GM19372 (cell line): ENCODE results near the gene DLGAP1.
"Not testable (repeated sequence)": the region's sequence is repeated elsewhere in the genome, so short reads cannot be mapped to it uniquely, and the experiment has no call there.

Source experiments
- ATAC-seq: cut with Tn5 transposase; IDR thresholded peaks from one replicate; pipeline ENCODE4 v1.9.1; 2021; ENCODE audit warnings: mild to moderate bottlenecking, low read depth, moderate library complexity; ENCODE audit not compliant: unreplicated experiment

Gene DLGAP1

DNA sequence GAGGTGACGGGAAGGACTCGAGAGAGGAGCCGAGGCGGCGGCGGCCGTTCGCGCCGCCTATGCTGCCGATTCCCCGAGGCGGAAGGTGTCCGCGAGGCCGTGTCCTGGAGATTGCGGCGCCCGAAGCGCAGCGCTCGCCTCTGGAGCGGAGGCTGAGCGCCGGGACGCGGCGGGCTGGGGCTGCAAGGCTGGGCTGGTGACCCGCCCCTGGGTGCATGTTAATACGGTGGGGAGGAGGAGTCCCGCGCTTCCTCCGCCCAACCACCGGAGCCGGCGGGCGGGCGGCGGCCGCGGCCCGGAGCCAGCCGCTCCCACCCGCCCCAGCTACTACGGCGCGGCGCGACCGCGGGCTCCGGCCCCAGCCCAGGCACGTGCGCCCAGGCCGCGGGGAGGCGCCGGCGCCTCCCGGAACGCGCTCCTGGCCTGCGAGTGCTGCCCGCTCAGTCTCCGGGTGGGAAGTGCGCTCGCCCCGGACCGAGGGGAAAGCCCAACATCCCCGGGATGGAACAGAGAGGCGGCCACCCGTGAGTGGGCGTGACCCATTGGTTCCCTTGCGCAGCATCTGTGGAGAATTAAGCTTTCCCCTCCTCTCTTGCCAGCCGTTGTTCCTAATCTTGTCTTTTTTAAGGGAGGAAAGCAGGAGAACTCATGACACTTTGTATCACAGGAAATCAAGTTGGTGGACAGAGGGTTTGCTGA, at the start of gene DLGAP1:
TSS of gene DLGAP1 (minus strand) at position 195 of the 699 bp plus-strand sequence.
- ATAC-seq: no peak

DNA sequence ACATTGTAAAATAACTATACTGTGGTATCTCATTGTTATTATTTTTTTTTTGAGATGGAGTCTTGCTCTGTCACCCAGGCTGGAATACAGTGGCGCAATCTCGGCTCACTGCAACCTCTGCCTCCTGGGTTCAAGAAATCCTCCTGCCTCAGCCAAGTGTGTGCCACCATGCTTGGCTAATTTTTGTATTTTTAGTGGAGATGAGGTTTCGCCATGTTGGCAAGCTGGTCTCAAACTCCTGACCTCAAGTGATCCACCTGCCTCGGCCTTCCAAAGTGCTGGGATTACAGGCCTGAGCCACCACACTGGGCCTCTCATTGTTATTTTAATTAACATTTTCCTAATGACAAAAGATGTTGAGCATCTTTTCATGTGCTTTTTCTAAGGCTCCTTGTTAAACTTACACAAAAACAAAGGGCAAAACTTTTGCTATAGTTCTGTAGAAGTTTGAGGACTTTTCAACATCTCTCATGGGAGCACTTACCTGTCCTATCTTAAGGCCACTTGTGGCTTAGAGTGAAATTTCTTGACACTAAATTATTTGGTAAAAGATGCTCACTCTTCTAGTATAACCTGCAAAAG, 39.7 kb upstream of the DLGAP1 start:
- not testable (repeated sequence) for ATAC-seq

DNA sequence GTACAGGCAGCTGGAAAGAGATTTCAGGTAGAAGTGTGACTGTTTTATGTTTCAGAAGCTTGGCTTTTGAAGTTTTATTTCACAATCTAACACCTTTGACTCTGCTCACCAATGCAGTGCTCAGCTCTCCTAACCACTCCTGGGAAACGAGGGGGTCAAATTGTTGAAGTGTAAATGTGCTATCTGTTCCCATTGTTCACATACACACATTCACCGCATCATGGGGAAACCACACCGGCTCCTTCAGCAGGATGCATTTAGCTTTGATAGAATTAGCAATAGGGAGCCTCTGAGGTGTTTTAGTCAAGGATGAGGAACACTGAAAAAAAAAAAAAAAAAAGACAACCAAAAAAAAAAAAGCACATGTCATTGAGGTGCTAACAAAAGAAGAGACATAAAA, 13.4 kb upstream of the DLGAP1 start:
- no peak for ATAC-seq

DNA sequence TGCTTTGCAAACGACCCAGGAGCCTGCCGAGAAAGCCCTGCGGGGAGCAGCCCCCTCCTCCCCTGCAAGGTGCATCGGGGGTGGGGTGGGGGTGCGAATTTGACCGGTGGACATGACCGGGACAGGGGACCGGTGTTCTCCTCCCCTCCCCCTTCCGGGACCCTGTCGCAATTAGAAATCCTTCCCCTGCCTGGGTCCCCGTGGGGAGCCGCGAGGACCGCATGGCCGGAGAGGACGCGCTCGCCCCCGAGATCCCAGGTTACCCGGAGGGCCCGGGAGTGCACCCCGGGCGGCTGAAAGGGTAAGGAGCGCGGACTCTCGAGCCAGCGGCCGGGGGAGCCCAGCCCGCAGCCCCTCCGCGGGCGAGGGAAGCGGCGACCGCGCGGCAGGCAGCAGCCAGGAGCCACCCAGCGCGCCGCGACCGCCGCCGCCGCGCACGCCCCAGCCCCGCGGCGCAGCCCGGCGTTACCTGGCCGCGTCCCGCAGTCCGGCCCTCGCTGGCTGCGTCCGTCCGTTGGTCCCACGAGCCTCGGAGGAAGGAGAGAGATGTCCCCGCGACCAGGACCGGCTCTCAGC, 482 bp downstream of the DLGAP1 start:
- no peak for ATAC-seq

DNA sequence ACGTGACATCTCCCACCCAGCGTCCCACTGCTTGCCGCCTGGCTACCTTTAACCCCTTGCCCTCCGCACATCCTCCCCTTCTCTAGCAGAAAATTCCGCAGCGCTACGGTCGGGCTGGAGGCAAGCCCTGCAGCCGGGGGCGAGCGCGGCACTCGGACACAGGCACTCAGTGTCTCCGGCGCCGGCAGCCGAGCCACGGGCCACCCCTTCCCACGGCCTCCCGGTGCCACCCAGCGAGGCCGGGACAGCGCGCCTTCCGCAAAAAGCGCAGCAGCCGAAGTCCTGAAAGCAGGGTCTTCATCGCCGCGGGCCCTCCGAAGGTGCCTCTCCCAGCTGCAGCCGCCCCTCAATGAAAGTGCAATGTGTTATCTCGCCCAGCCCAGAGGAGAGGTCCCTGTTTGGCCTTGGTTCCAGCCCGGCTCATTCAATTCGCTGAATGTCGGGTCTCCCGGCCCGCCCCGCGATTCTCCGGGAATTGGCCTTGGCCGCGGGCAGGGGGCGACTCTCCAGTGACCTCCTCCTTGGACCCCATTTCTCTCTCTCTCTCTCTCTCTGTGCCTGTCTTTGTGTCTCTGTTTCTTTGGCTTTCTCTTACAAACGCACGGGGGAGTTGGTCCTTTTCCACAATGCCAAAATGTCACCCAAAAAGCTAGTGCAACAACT, 1.1 kb downstream of the DLGAP1 start:
- ATAC-seq: no peak

DNA sequence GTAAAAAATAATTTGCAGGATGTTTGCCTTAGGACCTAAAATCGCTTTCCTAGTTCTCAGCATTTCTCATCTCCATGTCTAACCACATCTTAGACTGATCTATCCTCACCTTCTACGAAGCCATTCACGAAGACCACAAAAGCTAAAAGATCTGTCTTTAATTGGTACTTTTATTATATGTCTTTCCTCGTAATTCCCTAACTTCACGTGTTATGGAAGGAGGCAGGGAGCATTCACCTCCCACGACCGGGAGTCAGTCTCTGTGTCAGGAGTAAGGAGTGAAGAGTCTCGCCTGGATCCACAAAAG, 1.6 kb downstream of the DLGAP1 start:
- ATAC-seq: no peak

DNA sequence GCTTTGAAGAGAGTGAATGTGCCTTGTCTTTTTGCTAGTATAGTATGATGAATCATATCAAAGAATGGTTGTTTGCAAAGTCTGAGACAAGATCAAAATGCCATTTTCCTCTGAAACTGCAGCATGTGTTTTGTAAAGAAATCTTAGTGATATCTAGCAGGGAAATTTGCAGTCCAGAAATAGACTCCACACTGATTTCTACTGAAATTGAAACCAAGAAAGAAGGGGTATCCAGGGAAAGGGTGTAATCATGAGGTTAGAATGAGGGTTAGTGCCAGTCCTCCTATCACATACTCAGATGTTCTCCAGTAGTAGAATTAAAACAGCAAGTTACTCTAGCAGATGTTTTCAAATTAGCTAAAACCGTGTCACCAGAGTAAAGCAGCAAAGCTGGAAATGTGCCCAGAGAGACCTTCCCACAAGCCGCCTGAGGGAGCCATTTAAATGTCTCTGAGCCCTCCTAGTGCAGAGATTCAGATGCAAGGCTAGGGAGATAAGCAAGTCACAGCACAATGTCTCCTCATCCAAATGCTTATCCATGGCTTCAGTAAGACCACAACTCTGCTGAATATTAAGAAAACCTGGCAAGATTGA, 4.9 kb downstream of the DLGAP1 start:
- no peak for ATAC-seq

DNA sequence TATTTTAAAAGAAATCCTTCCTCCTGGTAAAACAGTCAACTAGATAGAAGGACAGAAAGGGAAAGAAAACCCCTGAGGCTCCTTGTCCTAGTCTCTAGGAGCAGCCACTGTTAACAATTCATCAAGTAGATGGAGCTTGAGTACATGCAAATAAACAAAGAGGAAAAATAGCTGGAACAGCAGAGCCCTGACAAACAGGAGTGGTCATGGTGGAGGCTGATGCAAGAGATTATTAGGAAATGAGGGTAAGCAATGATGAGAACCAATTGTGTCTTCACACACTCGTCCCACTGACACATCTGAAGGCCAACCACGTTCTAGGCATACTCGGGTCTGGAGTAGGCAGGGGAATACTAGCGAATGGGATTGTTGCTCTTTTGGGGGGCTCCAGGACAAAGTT, 9.2 kb downstream of the DLGAP1 start:
- no peak for ATAC-seq

DNA sequence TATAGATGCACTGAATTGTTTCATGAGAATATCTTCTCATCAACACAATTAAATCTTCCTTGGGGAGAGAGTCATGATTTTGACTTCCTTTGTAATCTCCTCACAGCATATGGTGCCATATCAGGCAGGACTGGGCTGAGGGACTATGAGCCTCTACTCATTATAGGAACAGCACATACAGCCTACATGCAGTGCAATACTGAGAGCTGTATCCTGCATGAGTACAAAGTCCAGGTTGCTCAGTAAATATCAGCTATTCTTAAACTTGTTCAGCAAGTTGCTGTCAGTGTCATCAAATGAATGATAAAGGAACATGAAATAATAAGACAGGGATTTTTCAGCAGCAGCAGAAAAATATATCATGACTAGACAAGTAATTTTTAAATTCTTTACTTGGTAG, 10.8 kb downstream of the DLGAP1 start:
- no peak for ATAC-seq

DNA sequence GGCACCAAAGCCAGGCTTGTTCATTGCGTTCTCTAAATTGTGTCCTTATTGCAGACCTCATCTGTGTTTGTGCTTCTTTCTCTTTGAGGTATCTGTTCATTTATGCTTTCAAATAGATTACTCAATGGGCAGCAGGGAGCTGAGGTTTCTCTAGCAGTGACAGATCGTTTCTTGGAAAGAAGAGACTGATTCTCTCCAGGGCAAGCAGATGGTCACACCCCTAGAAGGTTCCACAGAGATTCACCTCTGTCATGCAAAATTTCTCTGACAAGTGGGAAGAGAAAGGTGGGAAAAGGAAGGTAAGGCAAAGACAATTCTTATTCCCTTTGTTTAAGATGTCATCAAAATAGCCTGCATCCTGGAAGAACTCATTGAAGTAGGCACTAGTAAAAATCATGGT, 14.0 kb downstream of the DLGAP1 start:
- no peak for ATAC-seq

DNA sequence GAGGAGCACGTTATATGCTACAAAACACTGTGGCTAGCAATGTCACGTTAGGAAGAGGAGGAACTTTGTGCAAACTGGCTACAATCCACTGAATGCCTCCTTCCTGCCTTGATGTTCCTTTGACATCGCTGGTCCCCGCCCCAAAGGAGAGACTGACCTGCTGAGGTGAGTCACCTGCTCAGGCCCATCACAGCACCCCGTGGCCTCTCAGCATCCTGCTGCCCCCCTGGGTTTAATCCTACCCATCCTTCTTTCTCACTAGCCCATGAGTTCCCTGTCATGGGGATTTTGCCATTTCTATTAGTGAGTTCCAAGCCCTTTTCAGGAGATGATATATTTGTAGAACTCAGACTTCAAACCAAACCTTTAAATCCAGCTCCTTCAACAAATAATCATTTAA, 16.2 kb downstream of the DLGAP1 start:
- no peak for ATAC-seq

DNA sequence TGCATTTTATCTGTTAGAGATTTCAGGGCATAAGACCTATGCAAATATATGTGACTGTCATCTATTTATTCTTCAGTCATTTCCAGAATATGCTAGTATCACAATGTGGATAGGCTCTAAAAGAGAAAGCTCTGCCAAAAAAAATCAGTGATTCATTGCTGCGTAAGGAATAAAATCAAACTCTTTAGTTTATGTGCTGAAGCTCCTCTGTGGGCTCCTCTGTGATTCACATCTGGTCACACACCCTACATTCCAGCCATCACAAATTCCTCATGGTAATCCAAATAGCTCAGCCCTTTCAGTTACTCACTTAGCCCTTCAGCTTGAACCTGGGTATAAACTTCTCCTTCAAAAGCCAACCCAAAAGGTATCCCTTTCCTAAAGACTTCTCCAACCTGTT, 21.4 kb downstream of the DLGAP1 start:
- no peak for ATAC-seq

DNA sequence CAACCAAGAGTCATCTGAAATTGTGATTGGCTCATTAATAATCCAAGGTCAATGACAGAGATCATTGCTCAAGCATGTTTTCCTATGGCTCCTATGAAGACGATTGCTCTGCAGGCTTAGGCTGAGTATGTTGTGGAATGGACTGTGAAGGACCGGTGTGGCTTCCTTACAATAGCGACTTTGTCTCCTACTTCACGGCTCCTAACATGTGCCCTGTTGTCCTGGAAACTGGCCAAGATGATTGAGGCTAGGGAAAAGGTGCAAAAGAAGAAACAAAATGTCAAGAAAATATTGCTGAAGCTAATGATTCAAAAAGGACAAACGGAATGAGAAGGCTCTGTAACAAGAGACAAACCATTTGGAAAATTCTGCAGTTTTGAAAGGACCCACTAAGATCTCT, 24.3 kb downstream of the DLGAP1 start:
- no peak for ATAC-seq

DNA sequence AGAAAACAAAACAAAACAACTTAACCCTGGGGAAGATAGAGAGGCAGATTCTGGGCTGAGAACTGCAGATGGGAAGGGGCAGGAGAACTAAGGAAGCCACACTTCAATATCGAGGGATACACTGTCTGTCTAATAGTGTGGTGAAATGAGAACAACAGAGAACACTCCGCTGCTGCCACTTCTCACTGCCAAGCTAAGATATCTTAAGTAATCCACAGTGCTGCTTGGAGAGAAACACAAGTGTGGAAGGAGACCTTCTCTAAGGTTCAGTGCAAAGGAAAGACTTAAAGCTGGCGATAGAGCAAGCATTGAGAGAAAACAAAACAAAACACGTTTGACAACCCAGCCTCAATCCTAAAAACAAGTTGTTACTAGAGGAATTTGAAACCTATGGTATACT, 37.4 kb downstream of the DLGAP1 start:
- no peak for ATAC-seq

DNA sequence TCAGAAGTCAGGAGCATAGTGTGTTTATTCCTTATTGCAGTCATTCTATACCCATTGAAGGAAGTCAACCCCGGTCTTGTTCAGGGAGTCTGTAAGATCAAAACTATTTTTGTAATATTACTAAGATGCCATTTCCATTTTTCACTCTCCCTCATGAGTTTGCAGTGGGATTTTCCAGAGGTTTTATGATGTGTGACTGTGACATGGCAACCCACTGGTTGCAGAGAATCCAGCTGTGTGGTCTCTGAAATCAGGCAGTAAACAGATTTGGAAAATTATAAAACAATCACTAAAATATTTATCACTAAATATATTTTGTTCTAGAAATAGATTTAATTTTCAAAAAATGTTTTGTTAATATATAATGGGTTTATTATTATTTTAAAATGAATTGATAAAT, 38.1 kb downstream of the DLGAP1 start:
- ATAC-seq: no peak

DNA sequence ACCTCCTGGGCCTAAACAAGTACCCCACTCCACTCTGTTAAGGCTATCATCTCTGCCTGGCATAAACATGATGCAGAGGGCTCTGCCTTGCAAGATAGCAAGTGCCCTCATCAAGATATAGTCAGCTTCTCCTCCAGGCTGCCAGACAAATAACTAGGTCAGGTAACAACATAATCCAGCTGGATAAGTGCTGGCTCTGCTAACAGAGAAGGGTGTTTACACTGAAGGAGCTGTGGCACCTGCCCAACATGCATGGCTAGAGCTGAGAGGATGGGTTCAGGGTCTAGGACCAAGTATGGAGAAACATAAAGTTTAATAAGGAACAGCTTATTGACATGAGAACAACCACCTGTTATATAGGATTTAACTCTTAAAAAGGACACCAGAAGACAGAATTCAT, 42.8 kb downstream of the DLGAP1 start:
- ATAC-seq: no peak

DNA sequence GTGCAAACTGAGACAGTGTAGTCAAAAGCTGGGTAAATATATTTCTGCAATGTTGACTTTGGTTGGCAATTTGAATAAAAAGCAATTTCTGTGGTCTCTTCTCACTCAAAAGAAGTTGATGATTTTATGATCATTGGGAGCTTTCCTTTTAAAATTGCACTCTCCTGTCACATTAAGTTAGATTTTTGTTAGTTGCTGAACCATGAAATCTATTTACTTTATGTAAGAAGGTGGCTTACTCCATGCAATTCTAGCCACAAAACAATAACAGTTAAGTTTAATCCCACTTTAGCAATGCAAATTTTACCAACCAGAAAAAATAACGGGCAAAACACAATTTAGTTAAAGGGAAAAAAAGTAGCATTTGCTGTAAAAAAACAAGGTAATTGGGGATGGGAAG, 48.3 kb downstream of the DLGAP1 start:
- ATAC-seq: no peak

DNA sequence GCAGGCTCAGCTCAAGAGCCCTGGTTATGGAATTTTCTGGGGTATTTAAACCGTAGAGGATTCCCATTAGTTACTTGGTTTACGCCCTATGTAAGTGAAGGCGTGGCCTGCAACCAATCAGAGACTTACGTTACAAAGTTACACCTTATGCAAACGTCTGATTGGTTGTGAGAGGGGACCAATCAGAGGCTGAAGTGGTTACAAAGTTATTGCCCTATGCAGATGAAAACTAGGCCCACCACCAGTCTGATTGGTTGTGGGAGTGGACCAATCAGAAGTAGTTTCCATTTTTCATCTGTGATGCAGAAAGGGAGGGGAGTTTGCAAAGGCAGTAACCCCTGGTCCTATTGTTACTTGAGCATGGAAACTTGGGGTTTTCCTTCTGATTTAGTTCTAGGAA, 49.1 kb downstream of the DLGAP1 start:
- no peak for ATAC-seq

DNA sequence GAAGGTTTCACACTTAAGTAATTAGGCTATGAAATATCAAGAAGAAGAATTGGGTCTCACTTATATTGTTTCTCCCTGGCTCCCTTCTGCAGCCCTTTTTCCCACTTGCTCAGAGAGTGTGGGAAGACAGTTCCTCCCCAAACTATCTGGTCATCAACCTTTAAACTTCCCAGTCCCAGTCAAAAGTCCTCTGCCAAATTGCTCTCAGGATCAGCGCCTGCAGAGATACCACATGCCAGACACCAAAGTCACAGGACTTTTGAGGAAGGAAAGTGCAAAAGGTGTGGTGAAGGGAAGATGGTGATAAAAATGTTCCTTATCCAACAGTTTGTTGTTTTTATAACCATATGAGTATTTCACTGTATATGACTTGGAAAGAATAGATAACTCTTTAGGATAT, 51.3 kb downstream of the DLGAP1 start:
- ATAC-seq: no peak

DNA sequence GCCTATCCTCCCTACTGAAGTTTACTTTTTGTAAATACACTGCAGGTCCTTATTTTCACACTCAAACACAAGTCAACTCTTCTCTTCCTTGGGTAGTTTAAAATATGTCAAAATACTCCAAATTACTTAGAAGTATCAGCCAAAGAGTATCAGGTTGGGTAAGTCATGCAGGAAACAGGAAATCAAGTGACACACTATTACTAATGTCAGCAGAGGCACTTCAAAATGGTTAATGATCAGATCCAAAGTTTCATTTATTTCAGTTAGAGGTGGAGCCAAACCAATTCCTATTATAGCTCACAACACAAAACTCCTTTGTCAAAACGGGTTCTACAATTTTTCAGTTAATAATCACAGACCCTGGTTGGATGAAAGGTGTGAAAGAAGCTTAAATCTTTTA, 54.2 kb downstream of the DLGAP1 start:
- no peak for ATAC-seq

DNA sequence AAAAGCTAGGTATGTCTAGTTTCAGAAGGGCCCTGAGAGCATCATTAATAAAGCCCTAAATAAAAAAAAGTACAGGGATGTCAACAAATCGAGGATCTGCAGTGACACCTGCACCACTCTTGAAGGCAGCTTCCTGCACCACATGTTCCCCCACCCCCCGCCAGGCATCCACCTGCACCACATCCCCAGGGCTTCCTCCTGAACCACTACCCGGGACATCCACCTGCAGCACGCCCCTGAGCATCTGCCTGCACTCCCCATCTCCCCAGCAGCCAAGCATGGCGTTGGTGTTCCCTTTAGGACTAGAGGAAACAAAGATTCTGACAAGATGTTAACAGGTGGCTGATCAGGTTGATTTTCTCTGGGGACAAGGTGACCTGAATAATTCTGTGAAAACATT, 55.2 kb downstream of the DLGAP1 start:
- no peak for ATAC-seq

DNA sequence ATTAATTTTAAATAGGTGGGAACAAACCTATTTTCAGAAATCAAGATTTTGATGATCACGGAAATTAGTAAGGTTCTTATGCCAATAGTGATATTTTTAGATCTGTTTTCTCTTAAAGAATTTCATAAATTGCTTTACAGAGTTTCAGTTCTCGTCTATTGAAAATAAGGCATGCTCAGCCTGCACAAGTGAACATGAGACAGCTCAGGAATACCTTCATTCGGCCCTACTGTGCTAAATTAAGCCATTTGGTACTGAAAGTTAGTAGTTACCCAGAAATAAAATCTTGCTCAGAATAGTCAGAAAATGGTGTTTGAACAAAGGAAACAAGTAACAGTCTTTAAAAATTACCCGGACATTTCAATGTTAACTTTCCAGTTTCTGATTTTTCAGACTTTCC, 60.4 kb downstream of the DLGAP1 start:
- no peak for ATAC-seq
